ENCODE results near the gene MMP11.

GRCh38 chr22:23774922-23775436 lies 2.3 kb downstream of the MMP11 start:
- TF ChIP-seq CTCF (IDR thresholded peaks at IDR 0.05) (no peak), POLR2A (IDR thresholded peaks at IDR 0.05) (no peak)

All from ovary (tissue), 3 donors.